Activated T-cell treated with anti-CD3 and anti-CD28 coated beads, Interleukin-2, amount 50 U/mL, for 1 hour (primary cell): ENCODE data around the gene C17orf58.
"Not testable (repeated sequence)": the region's sequence is repeated elsewhere in the genome, so short reads cannot be mapped to it uniquely, and the experiment has no call there.

Source experiments
- DNase-seq: peaks from one replicate; pipeline ENCODE4 v3.0.0-alpha.2; 2020

C17orf58 gene

DNA sequence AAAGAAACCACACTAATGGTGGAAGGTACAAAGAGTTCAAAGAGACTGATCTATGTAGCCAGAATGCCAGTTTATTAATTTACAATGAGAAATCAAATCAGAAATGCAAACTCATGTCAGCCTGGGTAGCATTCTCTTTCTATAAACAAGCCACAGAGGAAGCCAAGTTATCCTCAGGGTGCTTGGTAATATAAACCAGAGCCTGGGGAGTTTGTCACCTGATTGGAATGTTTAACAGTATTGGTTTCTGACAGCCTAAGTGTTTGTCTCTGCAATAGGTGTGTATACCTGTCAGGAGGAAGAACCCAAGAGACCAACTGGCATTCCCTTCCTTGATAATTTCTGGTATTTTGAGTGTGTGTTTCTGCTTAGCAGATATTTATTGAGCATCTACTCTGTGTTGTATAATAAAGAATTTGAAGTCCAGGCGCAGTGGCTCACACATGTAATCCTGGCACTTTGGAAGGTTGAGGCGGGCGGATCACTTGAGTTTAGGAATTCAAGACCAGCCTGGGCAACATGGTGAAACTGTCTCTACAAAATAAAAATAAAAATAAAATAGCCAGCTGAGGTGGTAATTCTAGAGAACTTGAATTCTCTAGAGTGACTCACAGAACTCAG lies 3.1 kb upstream of the C17orf58 start:
- no peak for DNase-seq

DNA sequence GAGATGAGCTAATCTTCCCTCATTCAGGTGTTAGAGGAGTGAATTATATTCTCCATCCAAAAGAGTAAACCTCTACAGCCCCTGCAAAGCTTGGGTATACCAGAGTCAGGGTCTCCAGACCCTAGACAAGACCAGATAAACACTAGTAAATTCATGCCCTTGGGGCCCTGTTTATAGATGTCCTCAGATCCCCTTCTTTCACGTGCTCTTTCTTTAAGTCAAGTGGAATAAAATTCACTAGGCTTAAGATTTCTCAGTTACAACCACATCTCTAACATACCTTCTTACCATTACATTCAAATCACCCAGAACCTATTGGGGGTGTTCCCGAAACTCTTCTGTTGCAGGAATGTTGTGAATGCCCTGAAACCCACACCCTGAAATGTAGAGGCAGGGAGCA lies 2.2 kb upstream of the C17orf58 start:
- DNase-seq: no peak

DNA sequence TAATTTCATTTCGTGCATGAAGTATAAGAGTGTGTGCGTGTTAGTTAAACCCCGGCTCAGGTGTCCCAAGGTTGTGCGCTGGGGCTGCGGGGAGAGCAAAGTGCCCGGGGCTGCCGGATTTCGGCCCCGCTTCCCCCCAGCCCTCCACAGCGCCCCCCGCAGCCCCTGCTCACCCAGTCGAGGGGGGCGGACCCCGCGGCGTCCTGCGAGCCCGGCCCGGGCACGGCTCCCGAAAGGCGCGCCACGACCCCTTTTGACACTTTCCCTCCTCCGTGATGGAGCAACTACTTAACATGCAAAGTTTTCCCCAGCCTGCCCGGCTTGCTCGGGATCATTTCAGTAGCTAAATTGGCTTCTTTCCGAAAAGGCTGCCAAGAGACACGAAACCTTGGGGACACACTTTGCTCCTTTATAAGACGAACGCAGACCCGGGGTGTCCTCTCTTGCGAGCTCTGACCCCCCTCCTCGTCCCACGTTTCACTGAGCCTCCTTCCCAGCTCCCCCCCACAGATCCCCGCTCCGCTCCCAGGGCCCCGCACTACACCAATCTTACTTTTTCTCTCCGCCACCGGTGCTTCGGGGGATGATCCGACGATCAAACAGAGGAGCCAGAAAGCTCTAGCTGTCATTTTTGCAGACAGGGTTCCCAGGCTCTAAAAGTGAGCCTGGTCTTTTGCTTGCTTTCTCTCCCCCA lies 552 bp downstream of the C17orf58 start:
- peak; percentile 38 for DNase-seq

DNA sequence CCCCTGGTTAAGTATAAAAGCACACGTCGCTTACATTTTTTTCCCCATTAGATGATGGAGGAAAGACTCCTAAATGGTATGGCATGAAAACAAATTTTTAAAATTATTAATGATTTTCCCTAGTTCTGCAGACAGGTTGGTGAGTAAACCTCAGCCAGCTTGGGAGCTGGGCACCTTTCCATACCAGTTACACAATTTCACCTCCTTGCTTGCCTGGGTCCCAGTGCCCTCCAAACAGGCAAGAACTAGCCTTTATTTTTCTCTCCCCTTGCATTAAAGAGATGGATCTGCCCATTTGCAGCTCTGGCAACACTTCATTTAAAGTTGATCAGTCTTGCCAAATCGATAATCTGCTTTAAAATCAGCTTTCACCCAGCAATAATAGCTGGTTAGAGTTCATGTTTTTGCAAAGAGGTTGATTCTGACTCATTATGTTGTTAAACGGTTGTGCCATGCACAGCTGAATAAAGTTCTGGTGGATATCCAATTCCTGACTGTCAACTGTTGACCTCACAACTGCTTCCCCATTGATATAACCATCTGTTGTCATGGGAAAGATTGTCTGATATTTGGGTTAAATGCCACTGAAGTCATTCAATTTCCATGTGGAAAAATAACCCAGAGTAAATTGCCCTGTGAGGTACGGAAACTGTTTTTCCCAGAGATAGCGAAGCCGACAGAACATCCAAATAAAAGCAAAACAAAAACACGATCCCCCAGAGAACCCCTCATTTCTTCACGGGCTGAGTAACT lies 1.3 kb downstream of the C17orf58 start:
- DNase-seq: no peak

DNA sequence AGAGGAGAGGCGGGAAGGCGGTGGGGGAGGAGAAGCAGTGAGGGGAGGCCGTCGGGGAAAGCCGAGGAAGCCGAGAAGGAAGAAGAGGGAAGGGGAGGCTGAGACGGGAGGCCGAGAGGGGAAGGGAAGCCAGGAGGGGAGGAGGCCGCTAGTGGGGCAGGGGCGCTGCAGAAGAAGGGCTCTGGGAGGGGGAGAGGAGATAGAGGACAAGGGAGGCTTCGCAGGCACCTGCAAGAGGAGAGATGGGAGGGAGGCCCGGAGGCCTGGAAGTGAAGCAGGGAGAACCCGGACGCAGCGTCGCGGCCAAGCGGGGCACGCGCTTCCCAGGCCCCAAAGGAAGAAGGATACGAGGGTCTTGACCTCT lies 2.3 kb downstream of the C17orf58 start:
- no peak for DNase-seq

DNA sequence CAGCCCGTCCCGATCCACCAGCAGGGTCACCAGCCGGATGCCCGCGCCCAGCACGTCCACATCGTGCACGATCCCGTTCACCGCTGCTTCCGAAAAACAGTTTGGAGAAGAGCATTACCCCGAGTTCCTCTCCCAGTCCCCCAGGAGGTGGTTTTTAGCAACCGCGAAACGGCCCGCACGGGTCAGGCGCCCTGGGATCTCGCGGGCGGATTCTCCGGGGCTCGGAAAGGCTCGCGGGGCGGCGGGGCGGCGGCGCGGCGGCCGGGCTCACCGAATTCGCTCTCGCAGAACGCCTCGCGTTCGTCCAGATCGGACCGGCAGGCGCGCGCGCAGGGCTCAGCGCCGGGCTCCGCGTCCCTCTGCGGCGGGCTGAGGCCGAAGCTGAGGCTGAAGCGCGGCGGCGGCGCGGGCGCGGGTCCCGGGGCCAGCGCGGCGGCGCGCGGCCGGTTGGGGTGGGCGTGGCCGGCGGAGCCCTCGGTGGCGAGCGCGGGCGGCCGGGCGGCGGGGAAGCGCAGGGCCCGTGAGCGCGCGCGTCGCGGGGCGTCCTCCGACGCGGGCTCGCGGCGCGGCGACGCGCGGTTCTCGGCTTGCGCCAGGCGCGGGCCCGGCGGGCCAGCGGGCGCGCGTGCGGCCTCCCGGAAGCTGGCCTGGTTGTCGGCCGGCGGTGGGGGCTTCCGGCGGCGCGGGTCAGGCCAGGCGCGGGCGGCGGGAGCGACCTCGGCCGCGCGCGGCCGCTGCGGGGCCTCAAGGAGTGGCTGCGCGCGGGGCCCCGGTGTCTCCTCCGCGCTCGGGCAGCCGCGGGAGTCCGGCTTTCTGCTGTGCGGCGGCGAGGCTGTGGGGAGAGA lies 2.9 kb downstream of the C17orf58 start:
- peak; percentile 79 for DNase-seq

DNA sequence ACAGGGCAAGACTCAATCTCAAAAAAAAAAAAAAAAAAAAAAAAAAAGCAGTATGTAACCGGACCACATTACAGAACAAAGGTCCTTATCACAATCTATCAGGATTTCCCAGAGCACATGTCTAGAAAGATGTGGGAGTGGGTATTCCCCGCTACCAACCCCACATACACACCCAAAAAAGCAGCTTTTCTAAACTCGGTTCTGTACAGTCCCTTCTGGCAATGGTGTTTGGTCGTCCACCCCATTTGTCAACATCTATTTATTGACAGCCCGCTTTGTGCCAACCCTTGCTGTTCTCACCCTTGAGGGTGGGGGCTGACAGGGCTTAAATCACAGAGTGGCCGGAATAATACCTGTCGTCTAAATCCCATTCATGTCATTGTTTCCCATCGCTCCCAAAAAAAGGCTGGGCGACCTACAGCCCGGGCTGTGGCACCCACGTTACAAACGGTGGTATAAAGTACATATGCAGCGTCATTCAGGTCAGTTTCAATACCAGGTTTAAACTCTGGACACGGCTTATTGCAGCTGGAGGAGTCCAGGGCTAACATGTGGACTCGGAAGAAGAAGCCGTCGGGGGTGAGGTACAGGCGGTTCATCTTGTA lies 3.6 kb downstream of the C17orf58 start:
- no peak for DNase-seq

DNA sequence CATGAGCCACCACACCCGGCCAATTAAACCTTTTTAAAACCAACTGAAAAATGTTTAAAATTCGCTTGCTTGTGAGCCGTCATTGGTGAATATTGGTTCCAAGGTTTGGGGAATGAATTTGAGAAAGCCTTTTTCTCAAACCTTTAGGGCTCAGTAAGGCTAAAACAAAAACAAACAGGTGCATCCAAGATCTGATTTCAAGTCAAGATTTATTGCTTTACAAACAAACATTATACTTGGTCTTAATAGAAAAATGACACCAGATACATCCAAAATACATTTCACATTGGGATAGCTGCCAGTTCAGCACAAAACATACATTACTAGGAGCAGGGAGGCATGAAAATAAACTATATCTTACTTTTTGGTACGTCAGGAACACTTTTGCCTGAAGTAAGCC lies 5.4 kb downstream of the C17orf58 start:
- DNase-seq: no peak

DNA sequence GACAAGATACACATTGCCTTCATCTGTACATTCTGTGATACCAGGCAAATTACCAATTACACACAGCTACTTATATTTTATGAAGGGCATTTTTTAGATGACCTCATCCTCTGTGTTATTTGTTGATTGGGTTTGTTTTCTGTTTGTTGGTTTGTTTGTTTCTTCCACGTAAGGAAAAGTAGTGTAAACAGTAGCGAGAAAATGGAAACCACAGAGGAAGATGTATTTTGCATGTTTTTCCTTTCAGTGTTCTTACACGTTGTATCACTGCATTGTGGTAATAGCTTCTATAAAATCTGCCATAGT lies 12.9 kb downstream of the C17orf58 start:
- no peak for DNase-seq

DNA sequence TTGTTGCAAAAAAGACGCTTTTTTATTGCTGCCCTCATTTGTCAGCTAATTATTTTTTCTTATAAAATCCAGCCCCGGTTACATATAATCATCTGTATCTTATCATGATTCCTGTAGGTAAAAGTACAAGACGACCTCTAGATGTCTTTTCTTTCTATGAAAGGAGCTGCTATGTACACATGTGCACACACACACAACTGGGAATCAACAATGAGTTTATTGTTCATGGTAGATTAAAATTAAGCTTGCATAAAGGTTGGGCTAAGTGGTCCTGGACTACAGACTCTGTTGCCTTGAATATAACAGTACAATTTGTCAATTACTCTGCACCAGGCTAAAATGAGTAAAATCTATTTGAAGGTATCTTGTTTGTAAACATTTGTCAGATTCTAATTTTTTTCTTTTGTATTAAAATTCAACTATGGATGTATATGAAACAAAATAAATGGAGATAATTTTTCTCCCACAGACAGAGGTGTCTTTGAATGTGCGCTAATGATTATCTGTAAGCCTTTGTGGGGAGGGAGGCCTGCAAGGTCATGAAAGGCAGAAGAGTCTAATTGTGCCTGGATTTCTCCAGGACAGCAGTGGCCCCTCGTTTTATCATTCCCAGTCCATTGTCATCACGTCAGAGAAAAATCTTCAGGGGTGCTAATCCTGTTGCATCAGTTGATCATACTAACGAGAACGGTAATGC lies 13.4 kb downstream of the C17orf58 start:
- no peak for DNase-seq

DNA sequence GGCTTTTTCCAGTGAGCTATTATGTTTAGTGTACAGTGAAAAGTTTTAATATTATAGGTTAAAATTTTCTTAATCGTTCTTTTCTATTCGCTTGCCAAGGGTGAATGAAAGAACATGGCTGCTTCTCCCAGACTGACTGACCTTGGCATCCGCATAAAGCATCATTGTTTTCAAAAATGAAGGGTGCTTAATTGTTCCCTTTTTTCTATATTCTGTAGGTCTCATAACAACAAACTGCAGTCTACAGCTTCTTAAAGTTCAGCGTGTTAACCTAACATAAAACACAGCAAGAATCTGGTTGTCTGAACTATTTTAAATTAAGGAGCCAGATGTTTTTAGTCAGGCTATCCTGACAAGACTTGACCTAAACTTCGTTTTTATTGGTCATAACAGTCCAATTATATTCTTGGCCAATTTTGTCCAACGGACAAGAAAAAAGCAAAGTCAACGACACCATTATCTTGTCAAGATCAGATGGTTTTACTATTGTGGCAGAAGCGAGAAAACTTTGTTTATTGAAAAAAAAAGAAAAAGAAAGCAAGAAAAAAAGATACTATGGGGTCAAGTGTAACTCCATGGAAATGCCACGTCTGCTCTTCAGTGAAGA lies 14.1 kb downstream of the C17orf58 start:
- no peak for DNase-seq

DNA sequence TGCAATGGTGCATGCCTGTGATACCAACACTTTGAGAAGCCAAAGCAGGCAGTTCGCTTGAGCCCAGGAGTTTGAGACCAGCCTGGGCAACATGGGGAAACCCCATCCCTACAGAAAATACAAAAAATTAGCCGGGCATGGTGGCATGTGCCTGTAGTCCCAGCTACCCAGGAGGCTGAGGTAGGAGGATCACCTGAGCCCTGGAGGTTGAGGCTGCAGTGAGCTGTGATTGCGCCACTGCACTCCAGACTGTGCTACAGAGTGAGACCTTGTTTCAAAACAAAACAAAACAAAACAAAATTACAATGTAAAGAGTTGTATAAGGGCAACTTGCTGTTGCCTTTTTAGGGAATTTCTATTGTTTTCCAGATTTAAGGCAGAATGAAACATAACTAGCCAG lies 15.4 kb downstream of the C17orf58 start:
- DNase-seq: not testable (repeated sequence)

DNA sequence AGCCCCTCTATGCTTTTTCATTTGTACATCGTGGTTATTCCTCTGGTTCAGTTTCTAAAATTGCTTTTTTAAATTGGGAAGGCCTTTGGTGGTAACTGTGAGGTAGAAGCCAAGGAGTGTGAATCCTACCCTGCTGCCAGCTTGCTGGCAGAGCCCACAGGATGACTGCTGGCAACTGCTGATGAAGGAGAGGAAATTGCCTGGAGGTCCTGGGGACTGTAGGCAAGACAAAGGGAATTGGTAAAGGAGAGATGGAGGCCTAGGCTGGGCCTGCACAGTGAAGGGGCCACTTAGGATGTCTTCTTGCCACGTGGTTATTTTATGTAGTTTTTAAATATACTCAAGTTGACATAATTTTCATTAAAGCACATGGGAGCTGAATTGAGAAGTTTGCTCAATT lies 15.8 kb downstream of the C17orf58 start:
- DNase-seq: no peak

DNA sequence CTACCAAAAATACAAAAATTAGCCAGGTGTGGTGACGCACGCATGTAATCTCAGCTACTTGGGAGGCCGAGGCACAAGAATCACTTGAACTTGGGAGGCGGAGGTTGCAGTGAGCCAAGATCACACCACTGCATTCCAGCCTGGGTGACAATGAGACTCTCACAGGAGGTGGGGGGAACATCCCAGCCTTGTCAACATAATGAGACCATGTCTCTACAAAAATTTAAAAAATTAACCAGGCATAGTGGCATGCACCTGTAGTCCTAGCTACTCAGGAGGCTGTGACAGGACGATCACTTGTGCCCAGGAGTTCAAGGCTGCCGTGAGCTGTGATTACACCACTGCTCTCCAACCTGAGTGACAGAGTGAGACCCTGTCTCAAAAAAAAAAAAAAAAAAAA lies 20.0 kb downstream of the C17orf58 start:
- DNase-seq: not testable (repeated sequence)

DNA sequence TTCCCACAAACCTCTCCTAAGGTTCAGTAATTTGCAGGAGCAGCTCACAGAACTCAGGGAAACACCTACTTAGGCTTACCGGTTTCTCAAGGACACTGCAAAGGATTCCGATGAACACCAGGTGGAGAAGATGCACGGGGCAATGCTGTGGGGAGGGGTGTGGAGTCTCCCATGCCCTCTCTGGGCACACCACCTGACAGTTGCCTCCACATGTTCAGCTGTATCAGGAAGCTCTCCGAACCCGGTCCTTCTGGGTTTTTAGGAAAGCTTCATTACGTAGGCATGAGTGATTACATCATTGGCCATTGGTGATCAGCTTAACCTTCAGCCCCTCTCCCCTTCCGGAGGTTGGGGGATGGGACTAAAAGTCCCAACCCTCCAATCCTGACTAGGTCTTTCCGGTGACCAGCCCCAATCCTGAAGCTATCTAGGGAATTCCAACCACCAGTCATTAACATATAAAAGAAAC lies 21.6 kb downstream of the C17orf58 start:
- no peak for DNase-seq

DNA sequence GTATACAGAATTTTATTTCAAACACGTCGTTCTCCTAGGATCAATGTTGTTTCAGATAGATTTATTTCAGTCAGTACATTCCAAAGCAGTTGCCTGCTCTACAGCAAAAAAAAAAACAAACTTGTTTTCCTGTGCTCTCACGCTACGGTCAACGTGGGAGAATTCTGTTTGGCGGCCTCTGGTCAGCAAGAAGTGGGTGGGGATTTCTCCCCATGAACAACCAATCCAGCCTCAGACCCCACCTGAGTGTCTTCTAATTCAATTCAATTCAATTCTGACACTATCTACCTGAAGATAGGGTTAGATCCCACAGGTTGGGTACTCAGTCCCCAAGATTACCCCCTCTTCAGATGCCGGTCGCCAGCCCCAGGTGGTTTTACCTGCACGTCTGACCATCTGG lies 22.1 kb downstream of the C17orf58 start:
- DNase-seq: no peak

DNA sequence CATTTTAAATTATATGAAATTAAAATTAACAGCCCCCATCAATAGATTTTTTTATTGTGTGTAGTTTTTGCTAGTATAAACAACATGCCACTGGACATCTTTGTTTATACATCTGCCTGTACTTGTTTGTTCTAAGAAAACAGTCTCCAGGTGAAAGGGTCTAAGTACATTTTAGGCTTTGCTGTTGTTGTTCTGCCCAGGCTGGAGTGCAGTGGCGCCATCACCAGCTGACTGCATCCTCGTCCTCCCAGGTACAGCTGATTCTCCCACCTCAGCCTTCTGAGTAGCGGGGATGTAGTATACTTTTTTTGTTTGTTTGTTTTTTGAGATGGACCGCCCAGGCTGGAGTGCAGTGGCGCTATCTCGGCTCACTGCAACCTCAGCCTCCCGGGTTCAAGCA lies 25.5 kb downstream of the C17orf58 start:
- DNase-seq: no peak

DNA sequence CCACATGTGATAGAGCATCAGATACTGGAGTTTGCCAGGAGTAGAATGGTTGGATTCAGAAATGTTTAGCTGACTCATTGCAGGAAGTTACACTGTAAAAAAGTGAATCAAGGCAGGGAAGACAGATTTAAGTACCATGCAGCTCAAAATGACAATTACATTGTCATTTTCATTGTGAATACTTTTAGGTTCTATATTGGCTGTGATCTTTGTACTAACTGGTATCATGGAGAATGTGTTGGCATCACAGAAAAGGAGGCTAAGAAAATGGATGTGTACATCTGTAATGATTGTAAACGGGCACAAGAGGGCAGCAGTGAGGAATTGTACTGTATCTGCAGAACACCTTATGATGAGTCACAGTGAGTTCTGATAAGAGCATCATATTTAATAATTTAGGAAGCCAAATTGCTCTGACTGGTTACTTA lies 33.1 kb downstream of the C17orf58 start:
- DNase-seq: peak; percentile 30

DNA sequence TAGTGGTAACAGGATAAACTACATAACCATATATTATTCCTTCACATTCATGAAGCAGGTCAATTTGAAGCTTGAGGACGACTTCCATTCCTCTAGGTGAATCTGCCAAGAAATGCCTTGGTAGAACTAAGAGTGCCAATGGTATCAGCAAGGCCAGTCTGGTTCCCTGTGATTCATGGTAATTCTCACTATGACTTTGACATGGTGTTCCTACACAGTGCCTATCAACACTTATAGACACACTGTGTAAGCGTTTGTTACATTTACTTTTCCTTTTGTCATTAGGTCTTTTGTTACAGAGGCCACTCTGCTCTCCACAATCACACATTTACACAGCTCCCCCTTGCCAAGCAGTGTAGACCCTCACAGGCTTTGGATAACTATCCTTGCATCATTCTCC lies 34.1 kb downstream of the C17orf58 start:
- not testable (repeated sequence) for DNase-seq

DNA sequence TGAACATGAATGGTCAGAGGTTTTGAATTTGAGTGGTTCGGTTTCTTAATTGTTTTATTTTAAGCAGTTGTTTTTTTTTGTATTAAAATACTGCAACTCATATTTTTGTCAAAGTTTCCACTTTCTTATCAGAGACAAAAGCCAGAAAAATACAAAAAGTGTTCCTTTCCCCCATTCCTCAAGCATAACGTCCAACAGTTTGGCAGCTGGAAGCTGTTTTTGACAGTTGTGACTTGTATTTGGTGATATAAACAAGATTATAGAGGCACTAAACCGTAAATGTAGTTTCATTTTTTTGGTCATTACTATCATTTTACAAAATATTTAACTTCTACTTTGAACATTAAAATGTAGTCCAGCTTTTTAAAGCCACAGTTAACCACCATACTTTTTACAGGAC lies 36.0 kb downstream of the C17orf58 start:
- not testable (repeated sequence) for DNase-seq

DNA sequence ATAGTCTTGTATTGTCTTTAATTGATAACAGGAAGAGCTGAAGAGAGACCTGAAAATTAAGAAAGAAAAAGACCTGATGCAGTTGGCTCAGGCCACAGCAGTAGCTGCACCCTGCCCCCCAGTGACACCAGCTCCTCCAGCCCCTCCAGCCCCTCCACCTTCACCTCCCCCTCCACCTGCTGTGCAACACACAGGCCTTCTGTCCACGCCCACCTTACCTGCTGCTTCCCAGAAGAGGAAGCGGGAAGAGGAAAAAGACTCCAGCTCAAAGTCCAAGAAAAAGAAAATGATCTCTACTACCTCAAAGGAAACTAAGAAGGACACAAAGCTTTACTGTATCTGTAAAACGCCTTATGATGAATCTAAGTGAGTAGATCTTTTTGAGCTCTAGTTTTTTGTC lies 36.8 kb downstream of the C17orf58 start:
- DNase-seq: no peak

DNA sequence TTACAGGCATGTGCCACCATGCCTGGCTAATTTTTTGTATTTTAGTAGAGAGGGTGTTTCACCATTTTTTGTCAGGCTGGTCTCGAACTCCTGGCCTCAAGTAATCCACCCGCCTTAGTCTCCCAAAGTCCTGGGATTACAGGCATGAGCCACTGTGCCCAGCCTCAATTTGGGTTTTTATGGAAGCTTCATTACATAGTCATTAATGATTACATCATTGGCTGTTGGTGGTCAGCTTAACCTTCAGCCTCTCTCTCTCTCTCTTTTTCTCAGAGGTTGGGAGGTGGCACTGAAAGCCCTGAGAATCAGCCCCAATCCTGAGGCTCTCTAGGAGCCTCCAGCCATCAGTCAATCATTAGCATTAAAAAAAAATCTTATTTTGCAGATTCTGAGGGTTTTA lies 45.3 kb downstream of the C17orf58 start:
- no peak for DNase-seq
